ENCODE data around the gene FBXW8.

Gene FBXW8

GRCh38 chr12:117009759-117010158 lies 99.0 kb downstream of the FBXW8 start:
- TF ChIP-seq, protein P1, sequence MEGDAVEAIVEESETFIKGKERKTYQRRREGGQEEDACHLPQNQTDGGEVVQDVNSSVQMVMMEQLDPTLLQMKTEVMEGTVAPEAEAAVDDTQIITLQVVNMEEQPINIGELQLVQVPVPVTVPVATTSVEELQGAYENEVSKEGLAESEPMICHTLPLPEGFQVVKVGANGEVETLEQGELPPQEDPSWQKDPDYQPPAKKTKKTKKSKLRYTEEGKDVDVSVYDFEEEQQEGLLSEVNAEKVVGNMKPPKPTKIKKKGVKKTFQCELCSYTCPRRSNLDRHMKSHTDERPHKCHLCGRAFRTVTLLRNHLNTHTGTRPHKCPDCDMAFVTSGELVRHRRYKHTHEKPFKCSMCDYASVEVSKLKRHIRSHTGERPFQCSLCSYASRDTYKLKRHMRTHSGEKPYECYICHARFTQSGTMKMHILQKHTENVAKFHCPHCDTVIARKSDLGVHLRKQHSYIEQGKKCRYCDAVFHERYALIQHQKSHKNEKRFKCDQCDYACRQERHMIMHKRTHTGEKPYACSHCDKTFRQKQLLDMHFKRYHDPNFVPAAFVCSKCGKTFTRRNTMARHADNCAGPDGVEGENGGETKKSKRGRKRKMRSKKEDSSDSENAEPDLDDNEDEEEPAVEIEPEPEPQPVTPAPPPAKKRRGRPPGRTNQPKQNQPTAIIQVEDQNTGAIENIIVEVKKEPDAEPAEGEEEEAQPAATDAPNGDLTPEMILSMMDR (IDR thresholded peaks at IDR 0.05; ENCODE audit: insufficient read depth, missing control alignments): no peak
- no peak for DNase-seq (ENCODE audit: insufficient read length, low spot score)
- FAIRE-seq: no peak

GRCh38 chr12:117010693-117011451 lies 100.1 kb downstream of the FBXW8 start:
- DNase-seq (ENCODE audit: insufficient read length, low spot score) (no peak), FAIRE-seq (no peak)
- TF ChIP-seq, protein P1 (IDR thresholded peaks at IDR 0.05; ENCODE audit: insufficient read depth, missing control alignments): no peak

GRCh38 chr12:117011988-117012805 lies 101.4 kb downstream of the FBXW8 start:
- FAIRE-seq (no peak), DNase-seq (ENCODE audit: insufficient read length, low spot score) (no peak)

GRCh38 chr12:117013726-117014125 lies 103.0 kb downstream of the FBXW8 start:
- FAIRE-seq: no peak
- TF ChIP-seq, protein P1 (IDR thresholded peaks at IDR 0.05; ENCODE audit: insufficient read depth, missing control alignments): no peak
- no peak for DNase-seq (ENCODE audit: insufficient read length, low spot score)

More at GRCh38 chr12:117011988-117012805, 101.4 kb downstream of the FBXW8 start:
- TF ChIP-seq, protein P1 (IDR thresholded peaks at IDR 0.05; ENCODE audit: insufficient read depth, missing control alignments): no peak

GRCh38 chr12:117014342-117014887 lies 103.7 kb downstream of the FBXW8 start:
- FAIRE-seq (no peak), DNase-seq (ENCODE audit: insufficient read length, low spot score) (no peak)
- TF ChIP-seq, protein P1 (IDR thresholded peaks at IDR 0.05; ENCODE audit: insufficient read depth, missing control alignments): no peak

- FAIRE-seq: no peak
- DNase-seq (ENCODE audit: insufficient read length, low spot score): no peak
Observed at GRCh38 chr12:117015811-117016210, 105.1 kb downstream of the FBXW8 start.

More at GRCh38 chr12:117015811-117016210, 105.1 kb downstream of the FBXW8 start:
- TF ChIP-seq, protein P1 (IDR thresholded peaks at IDR 0.05; ENCODE audit: insufficient read depth, missing control alignments): no peak

All from D721Med (cell line).